H1 (cell line): Measurements from ENCODE around the gene PTPRJ. TPM values are rescaled to one million over a fixed set of nuclear protein-coding genes. Genes with fewer than 3 reads are reported as not detected.

Experiments
- CTCF ChIA-PET: fragments of 300-600 bp; sonication (Branson Sonifier 250); formaldehyde crosslinking; loops from one replicate; lab custom pipeline; 2021; ENCODE audit not compliant: partially characterized antibody; lab: Charles Lee
- POLR2A ChIA-PET: fragments of 300-600 bp; sonication (Branson Sonifier 250); formaldehyde crosslinking; loops from one replicate; lab custom pipeline; 2021; ENCODE audit warnings: inconsistent platforms; ENCODE audit not compliant: partially characterized antibody; lab: Charles Lee
- DNase-seq, 2 experiments: peaks; one replicate each; pipeline versions ENCODE4 v3.0.0 to v3.0.0-alpha.2; 2010 to 2022; ENCODE audit warnings: low spot score in 2 of 2, low read depth in 1 of 2, mixed read lengths in 1 of 2
- FAIRE-seq: peaks from 2 replicates; lab custom pipeline; 2011; peaks lifted over from hg19 to GRCh38; lab: Jason Lieb, UNC
- H2AFZ ChIP-seq: 2 replicates; pipeline ENCODE4 v1.8.1; 2012; ENCODE audit warnings: low read length, inconsistent platforms
- H2AK5ac ChIP-seq: 2 replicates; pipeline ENCODE4 v1.6.1; 2013; ENCODE audit warnings: low read depth, low read length
- H2BK120ac ChIP-seq: replicated peaks from 2 replicates; pipeline ENCODE3; 2013; ENCODE audit warnings: low read depth, low read length, inconsistent platforms
- H2BK12ac ChIP-seq: 2 replicates; pipeline ENCODE4 v1.6.1; 2013; ENCODE audit warnings: low read depth, low read length
- H2BK15ac ChIP-seq: 2 replicates; pipeline ENCODE4 v1.6.1; 2013; ENCODE audit warnings: low read length
- H2BK20ac ChIP-seq: 2 replicates; pipeline ENCODE4 v1.6.1; 2013; ENCODE audit warnings: low read length
- H2BK5ac ChIP-seq: 2 replicates; pipeline ENCODE4 v1.6.1; 2013; ENCODE audit warnings: low read depth, low read length
- H3K14ac ChIP-seq: 2 replicates; pipeline ENCODE4 v1.6.1; 2013; ENCODE audit warnings: inconsistent platforms; ENCODE audit not compliant: insufficient read length
- H3K18ac ChIP-seq: 2 replicates; pipeline ENCODE4 v1.6.1; 2013; ENCODE audit warnings: low read length; ENCODE audit errors: extremely low read depth
- H3K23ac ChIP-seq: 2 replicates; pipeline ENCODE4 v1.6.1; 2013; ENCODE audit warnings: inconsistent platforms; ENCODE audit not compliant: insufficient read length
- H3K23me2 ChIP-seq: 2 replicates; pipeline ENCODE4 v1.6.1; 2013; ENCODE audit warnings: low read depth, low read length
- H3K27ac ChIP-seq: 2 replicates; pipeline ENCODE4 v1.6.1; 2011; ENCODE audit warnings: low read depth, low read length, inconsistent platforms
- H3K27me3 ChIP-seq, 4 experiments: replicated peaks in 1 of 4; 1 replicate in 1 of 4; 2 replicates in 3 of 4; pipeline versions ENCODE4 v1.6.1 to v1.8.1; 2011 to 2013; ENCODE audit warnings: low read length in 3 of 4, mild to moderate bottlenecking in 3 of 4, inconsistent platforms in 2 of 4, mixed read lengths in 2 of 4, moderate library complexity in 1 of 4; ENCODE audit not compliant: control insufficient read depth in 3 of 4, insufficient read depth in 3 of 4; ENCODE audit errors: extremely low read depth in 1 of 4
- H3K36me3 ChIP-seq, 4 experiments: 2 replicates each; pipeline versions ENCODE4 v1.6.1 to v1.8.1; 2011 to 2013; ENCODE audit warnings: mild to moderate bottlenecking in 4 of 4, low read length in 3 of 4, moderate library complexity in 2 of 4, control low read depth in 1 of 4, inconsistent platforms in 1 of 4; ENCODE audit not compliant: insufficient read depth in 4 of 4, control insufficient read depth in 2 of 4
- H3K4ac ChIP-seq: replicated peaks from 2 replicates; pipeline ENCODE3; 2013; ENCODE audit warnings: low read length, low read depth, mixed read lengths, inconsistent platforms; ENCODE audit not compliant: insufficient read length
- H3K4me1 ChIP-seq, 4 experiments: replicated peaks in 1 of 4; 1 replicate in 1 of 4; 2 replicates in 3 of 4; pipeline versions ENCODE4 v1.6.1 to v1.8.1; 2011 to 2013; ENCODE audit warnings: low read length in 3 of 4, inconsistent platforms in 2 of 4, mixed read lengths in 1 of 4; ENCODE audit not compliant: insufficient read depth in 4 of 4, control insufficient read depth in 3 of 4
- H3K4me2 ChIP-seq, 2 experiments: 2 replicates each; pipeline versions ENCODE4 v1.6.1 to v1.8.1; 2011 to 2013; ENCODE audit warnings: low read depth in 2 of 2, low read length in 2 of 2, control low read depth in 1 of 2, inconsistent platforms in 1 of 2, mild to moderate bottlenecking in 1 of 2; ENCODE audit not compliant: insufficient read depth in 1 of 2
- H3K4me3 ChIP-seq, 4 experiments: fragments of 200-600, 300-600 bp in 1 of 4; sonication (generic), shearing (Covaris generic), sonication (Bioruptor Twin) in 1 of 4; 2 replicates each; pipeline versions ENCODE4 v1.5.1 to v1.8.1; 2011 to 2016; ENCODE audit warnings: low read length in 4 of 4, low read depth in 3 of 4, control low read depth in 2 of 4, inconsistent platforms in 2 of 4, mild to moderate bottlenecking in 2 of 4, mixed read lengths in 1 of 4, moderate library complexity in 1 of 4; ENCODE audit not compliant: insufficient read depth in 2 of 4; ENCODE audit errors: extremely low read depth in 1 of 4
- H3K56ac ChIP-seq: replicated peaks from 2 replicates; pipeline ENCODE3; 2013; ENCODE audit warnings: low read depth, mild to moderate bottlenecking, mixed read lengths, low read length, inconsistent platforms; ENCODE audit not compliant: insufficient read length
- H3K79me1 ChIP-seq: 2 replicates; pipeline ENCODE4 v1.6.1; 2013; ENCODE audit warnings: low read depth, low read length, control low read depth
- H3K79me2 ChIP-seq, 2 experiments: 2 replicates each; pipeline versions ENCODE4 v1.6.1 to v1.8.1; 2012 to 2013; ENCODE audit warnings: low read length in 2 of 2, mild to moderate bottlenecking in 2 of 2, inconsistent platforms in 1 of 2; ENCODE audit not compliant: insufficient read depth in 2 of 2, control insufficient read depth in 1 of 2
- H3K9ac ChIP-seq, 4 experiments: replicated peaks in 1 of 4; 1 replicate in 1 of 4; 2 replicates in 3 of 4; pipeline versions ENCODE4 v1.6.1 to v1.8.1; 2011 to 2013; ENCODE audit warnings: low read depth in 3 of 4, low read length in 3 of 4, control low read depth in 2 of 4, mild to moderate bottlenecking in 2 of 4, moderate library complexity in 2 of 4, inconsistent platforms in 1 of 4; ENCODE audit errors: extremely low read depth in 1 of 4
- H3K9me3 ChIP-seq, 2 experiments: 2 replicates each; pipeline versions ENCODE4 v1.6.1 to v1.8.1; 2012 to 2013; ENCODE audit warnings: mild to moderate bottlenecking in 2 of 2, moderate library complexity in 2 of 2, control low read depth in 1 of 2, inconsistent platforms in 1 of 2, low read depth in 1 of 2, low read length in 1 of 2, mixed read lengths in 1 of 2; ENCODE audit not compliant: insufficient read depth in 2 of 2
- H4K20me1 ChIP-seq, 2 experiments: replicated peaks in 1 of 2; 2 replicates each; pipeline versions ENCODE3 to v1.8.1; 2011 to 2013; ENCODE audit warnings: inconsistent platforms in 2 of 2, low read length in 2 of 2, mild to moderate bottlenecking in 1 of 2; ENCODE audit not compliant: insufficient read depth in 2 of 2, control insufficient read depth in 1 of 2
- H4K5ac ChIP-seq: 2 replicates; pipeline ENCODE4 v1.6.1; 2013; ENCODE audit warnings: low read length, low read depth, mixed read lengths, inconsistent platforms; ENCODE audit not compliant: insufficient read length
- H4K8ac ChIP-seq: 2 replicates; pipeline ENCODE4 v1.8.0; 2013; ENCODE audit warnings: mild to moderate bottlenecking, moderate library complexity, low read length, inconsistent platforms; ENCODE audit not compliant: insufficient read depth; ENCODE audit errors: extremely low read depth
- H4K91ac ChIP-seq: replicated peaks from 2 replicates; pipeline ENCODE3; 2013; ENCODE audit warnings: low read length, mixed read lengths, inconsistent platforms; ENCODE audit not compliant: insufficient read length
- ATF2 ChIP-seq: IDR thresholded peaks from 2 replicates; pipeline ENCODE4 v1.6.1; 2012; ENCODE audit warnings: low read length, inconsistent platforms
- ATF3 ChIP-seq: IDR thresholded peaks from 2 replicates; pipeline ENCODE4 v1.6.1; 2011; ENCODE audit warnings: low read depth, mild to moderate bottlenecking, low read length; ENCODE audit not compliant: insufficient read depth
- GABPA ChIP-seq: IDR thresholded peaks from 2 replicates; pipeline ENCODE4 v1.6.1; 2011; ENCODE audit warnings: mild to moderate bottlenecking, low read length, moderate library complexity, borderline replicate concordance; ENCODE audit not compliant: insufficient read depth
- GTF2F1 ChIP-seq: IDR thresholded peaks from 2 replicates; pipeline ENCODE4 v1.6.1; 2012; ENCODE audit warnings: low read depth, low read length, improper control_type of control experiment, borderline replicate concordance
- NRF1 ChIP-seq: IDR thresholded peaks from 2 replicates; pipeline ENCODE4 v1.6.1; 2011; ENCODE audit warnings: mild to moderate bottlenecking, low read depth, low read length, improper control_type of control experiment
- RAD21 ChIP-seq, 2 experiments: IDR thresholded peaks in 1 of 2; conservative IDR thresholded peaks in 1 of 2; 2 replicates each; pipeline ENCODE4 v1.6.1; 2011; ENCODE audit warnings: low read depth in 2 of 2, low read length in 2 of 2, improper control_type of control experiment in 1 of 2, inconsistent platforms in 1 of 2, mild to moderate bottlenecking in 1 of 2, moderate library complexity in 1 of 2
- RXRA ChIP-seq: IDR thresholded peaks from 2 replicates; pipeline ENCODE4 v1.6.1; 2011; ENCODE audit warnings: low read depth, mild to moderate bottlenecking, low read length, moderate library complexity; ENCODE audit not compliant: insufficient read depth
- WGBS, 2 experiments: shearing (Covaris generic) in 1 of 2; methylation state at CpG; one replicate each; pipeline versions ENCODE4 v1.1.6 to v1.1.7; 2013 to 2015; ENCODE audit warnings: low lambda C conversion rate in 2 of 2, mixed read lengths in 2 of 2, inconsistent platforms in 1 of 2, low coverage in 1 of 2, missing lambda C conversion rate in 1 of 2; ENCODE audit not compliant: insufficient replicate concordance in 2 of 2, insufficient coverage in 1 of 2, insufficient read length in 1 of 2; ENCODE audit errors: extremely low coverage in 1 of 2, missing lambda C conversion rate in 1 of 2; 5-methylcytosine and 5-hydroxymethylcytosine counted together
- polyA plus RNA-seq, 7 experiments: library from polyadenylated mRNA; depleted of rRNA in 3 of 7; stranded (reverse) in 5 of 7; unstranded in 2 of 7; fragments of >200 nt in 5 of 7; fragments of 200-250 nt in 2 of 7; gene quantifications; 1 replicate in 5 of 7; 2 replicates in 1 of 7; 4 replicates in 1 of 7; pipeline versions ENCODE4 v1.2.1 to v1.2.3, GENCODE V29; 2011 to 2013; ENCODE audit warnings: missing spikeins in 2 of 7, mixed read lengths in 2 of 7
- total RNA-seq: library from RNA; stranded (reverse); fragmentation: NEBNext Ultra II Directional; extraction: Animal tissue kit (Norgen Biotek cat#: 25700); gene quantifications from 2 replicates; pipeline ENCODE4 v1.2.1, GENCODE V29; 2021

The PTPRJ gene
- total and polyA plus RNA-seq, 2 of the 8 experiments (the other 6 are each of a cell fraction or from before 2014, with no cell fraction given), result 4.4 to 22.6 TPM

- ChIA-PET POLR2A (no interaction called here), CTCF (interaction anchor here (0.7 kb wide), 1 partner anchor 84 kb away, joined by 3 read pairs; no protein-coding TSS in a partner anchor)
- no peak for DNase-seq
- Histone ChIP-seq H4K20me1 (peaks cover 0 to 5% of the 10 kb centered on the region in 2 experiments), H2AFZ (no peak overlapping the region), H3K18ac (no peak overlapping the region; the same call in 1 of the 2 replicates), H4K91ac (no peak overlapping the region), H4K5ac (no peak overlapping the region), H3K4me2 (peak overlapping the region; percentile 73 to 75), H2BK120ac (no peak overlapping the region), H3K23ac (no peak overlapping the region), H3K36me3 (no peaks in the 10 kb centered on the region), H3K79me2 (peaks cover 0 to 22% of the 10 kb centered on the region in 2 experiments; a peak in 2 of 4 replicates), H3K9ac (no peak overlapping the region), H3K56ac (no peak overlapping the region), H4K8ac (no peak overlapping the region), H3K4ac (no peak overlapping the region), H2BK5ac (no peak overlapping the region), H2AK5ac (no peak overlapping the region), H3K27ac (peak overlapping the region; percentile 26; the same call in 1 of the 2 replicates), H3K14ac (no peak overlapping the region), H3K4me1 (peaks cover 7 to 18% (median 13%) of the 10 kb centered on the region in 4 experiments), H2BK20ac (no peak overlapping the region), H2BK15ac (peak overlapping the region; percentile 40; the same call in 1 of the 2 replicates), H2BK12ac (no peak overlapping the region), H3K79me1 (peaks cover 10% of the 10 kb centered on the region), H3K4me3 (peak overlapping the region in 3 of 4 experiments; percentile 11 to 50 (median 13); a peak in 3 of 8 replicates), H3K23me2 (no peaks in the 10 kb centered on the region; the same call in 1 of the 2 replicates), H3K27me3 (no peaks in the 10 kb centered on the region; a peak in 2 of 7 replicates), H3K9me3 (no peaks in the 10 kb centered on the region)
- TF ChIP-seq ATF3 (no peak), GABPA (no peak), RAD21 (IDR thresholded peaks at IDR 0.05 in 1 of 2, conservative IDR thresholded peaks at IDR 0.05 in 1 of 2; ENCODE audit: low read depth in 2 of 2, low read length in 2 of 2) (no peak), NRF1 (no peak), RXRA (no peak), ATF2 (no peak), GTF2F1 (no peak)
- FAIRE-seq, result no peak
- WGBS, 2 experiments, result 45% methylated on average over 6 of the region's 6 CpGs; no CpG with 5 or more reads in 1 of the 2 experiments
Measured at GRCh38 chr11:48019217-48019584, 38.8 kb downstream of the PTPRJ start.
